Spinal cord (tissue), 10 donors: ENCODE measurements around the gene AK2. TPM values are rescaled to one million over a fixed set of nuclear protein-coding genes. Genes with fewer than 3 reads are reported as not detected.

Experiments used
- DNase-seq, 6 donors: peaks; one replicate each; pipeline versions ENCODE4 v3.0.0 to v3.0.0-alpha.2; 2013 to 2015; ENCODE audit warnings: low spot score in 6 of 6, low read depth in 4 of 6
- H3K27ac ChIP-seq: one replicate; pipeline ENCODE4 v1.5.1; 2013; ENCODE audit warnings: low read depth, low read length, control low read depth
- H3K27me3 ChIP-seq: one replicate; pipeline ENCODE4 v1.6.1; 2013; ENCODE audit warnings: low read length; ENCODE audit not compliant: control insufficient read depth, insufficient read depth
- H3K36me3 ChIP-seq: one replicate; pipeline ENCODE4 v1.6.1; 2013; ENCODE audit warnings: low read length; ENCODE audit not compliant: control insufficient read depth, insufficient read depth
- H3K4me1 ChIP-seq: one replicate; pipeline ENCODE4 v1.6.1; 2013; ENCODE audit warnings: low read length; ENCODE audit not compliant: control insufficient read depth, insufficient read depth
- H3K4me3 ChIP-seq: one replicate; pipeline ENCODE4 v1.5.1; 2013; ENCODE audit warnings: low read depth, low read length, control low read depth
- H3K9me3 ChIP-seq: one replicate; pipeline ENCODE4 v1.6.1; 2013; ENCODE audit warnings: low read length; ENCODE audit not compliant: control insufficient read depth, insufficient read depth
- whole genome bisulfite sequencing: methylation state at CpG from one replicate; pipeline ENCODE4 v1.1.5; 2013; ENCODE audit warnings: missing lambda C conversion rate; ENCODE audit not compliant: insufficient coverage; 5-methylcytosine and 5-hydroxymethylcytosine counted together
- long read RNA-seq, 4 donors: transcript quantifications; one replicate each; lab custom pipeline, GENCODE V29; 2026
- polyA plus RNA-seq, 2 donors: library from polyadenylated mRNA; unstranded; fragments of 120-200 nt; gene quantifications; one replicate each; pipeline ENCODE4 v1.2.1, GENCODE V29; 2013; ENCODE audit not compliant: insufficient read length in 2 of 2
- total RNA-seq, 2 donors: library from RNA; depleted of rRNA in 1 of 2; stranded (reverse); fragments of 120-200 nt in 1 of 2; fragments of >200 nt in 1 of 2; gene quantifications; one replicate each; pipeline versions ENCODE4 v1.2.3 to v1.2.4, GENCODE V29; 2013 to 2014
- donor health status: healthy.

AK2 gene
- total RNA-seq = 100 to 1,000 TPM in 1 of 2 donors, 10 to 100 TPM in 1; 57.1 to 135 TPM
- 100 to 1,000 TPM; 110 to 126 TPM for polyA plus RNA-seq
- long read RNA-seq, donor 1, transcript AK2-201 (6 exons, 1,021 nt) = major isoform, 26 of 64 reads
- long read RNA-seq, donor 1, transcript AK2-202 (7 exons, 3,586 nt) = minor isoform, 7 of 64 reads
- long read RNA-seq, donor 1, transcript AK2-212 (7 exons, 886 nt) = minor isoform, 6 of 64 reads
- long read RNA-seq, donor 1, partial matches to known transcripts = 25 of 64 reads
- long read RNA-seq, donor 1, other reads (novel, unspliced or antisense) = 0 of 64 reads
- long read RNA-seq, donor 2, transcript AK2-201 (6 exons, 1,021 nt) = major isoform, 8 of 16 reads
- long read RNA-seq, donor 2, partial matches to known transcripts = 0 of 16 reads
- long read RNA-seq, donor 2, other reads (novel, unspliced or antisense) = 0 of 16 reads
- long read RNA-seq, donor 3, transcript AK2-201 (6 exons, 1,021 nt) = major isoform, 13 of 20 reads
- long read RNA-seq, donor 3, partial matches to known transcripts = 0 of 20 reads
- long read RNA-seq, donor 3, other reads (novel, unspliced or antisense) = 0 of 20 reads
- long read RNA-seq, donor 4, transcript AK2-201 (6 exons, 1,021 nt) = major isoform, 54 of 149 reads
- long read RNA-seq, donor 4, transcript AK2-202 (7 exons, 3,586 nt) = minor isoform, 33 of 149 reads
- long read RNA-seq, donor 4, partial matches to known transcripts = 56 of 149 reads
- long read RNA-seq, donor 4, other reads (novel, unspliced or antisense) = 0 of 149 reads

DNA sequence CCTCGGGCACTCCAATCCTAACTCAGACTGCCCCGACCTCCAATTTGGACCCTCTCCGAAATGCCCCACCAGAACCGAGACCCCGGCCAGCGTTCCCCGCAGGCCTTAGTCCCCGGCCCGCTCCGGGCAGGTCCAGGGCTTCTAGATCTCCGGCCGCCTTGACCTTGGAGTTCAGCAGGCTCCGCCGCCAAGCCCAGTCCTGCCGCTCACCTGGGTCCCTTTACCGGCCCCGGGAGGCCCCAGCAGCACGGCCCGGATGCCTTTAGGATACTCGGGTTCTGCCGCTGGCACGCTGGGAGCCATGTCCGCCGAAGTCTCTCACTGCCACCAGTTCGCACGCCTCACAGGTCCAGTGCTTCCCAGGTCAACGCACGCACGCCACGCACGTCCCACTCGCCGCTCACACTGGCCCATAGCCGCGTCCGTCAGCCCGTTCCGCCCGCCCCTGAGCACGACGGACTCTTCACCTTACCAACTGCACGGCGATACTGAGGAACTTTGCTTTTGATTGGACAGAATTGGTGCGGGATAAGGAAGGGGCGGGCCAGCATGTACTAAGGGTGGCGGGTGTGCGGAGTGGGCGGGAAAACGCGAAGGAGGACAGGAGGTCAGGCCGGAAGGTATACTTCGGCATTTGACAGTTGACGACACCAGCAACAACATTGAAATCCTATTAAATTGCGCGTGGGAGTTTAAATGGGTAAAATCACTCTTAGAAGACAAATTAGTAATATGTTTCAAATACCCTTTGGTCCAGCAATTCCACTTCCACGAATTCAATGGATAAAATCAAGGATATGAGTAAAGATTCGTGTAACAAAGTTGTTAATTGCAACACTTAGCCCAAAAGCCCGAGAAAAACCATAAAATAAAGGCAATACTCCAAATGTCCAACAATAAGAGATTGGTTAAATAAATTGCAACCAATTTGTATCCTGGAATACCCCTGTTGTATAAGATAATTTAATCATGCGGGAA is at the start of gene AK2:
Gene AK2 (minus strand): TSS at position 358 of the 978 bp plus-strand sequence. CDS start 55 bp downstream, at position 303.
- Histone ChIP-seq H3K36me3 (no peaks in the 10 kb centered on the region), H3K9me3 (no peaks in the 10 kb centered on the region), H3K4me3 (peak within 1 kb of the TSS; percentile 97), H3K27me3 (no peaks in the 10 kb centered on the region), H3K27ac (peak within 1 kb of the TSS; percentile 47), H3K4me1 (peaks cover 10% of the 10 kb centered on the region)
- 3% methylated on average over 41 of the region's 59 CpGs for WGBS
- peak; percentile 89 to 99 (median 93) for DNase-seq

- H3K27ac ChIP-seq = no peak overlapping the region
- no peaks in the 10 kb centered on the region for H3K9me3 ChIP-seq
- peak in 5 of 6 donors; percentile 69 to 95 (median 71) for DNase-seq
- no peak overlapping the region for H3K4me3 ChIP-seq
- H3K27me3 ChIP-seq = no peaks in the 10 kb centered on the region
- H3K36me3 ChIP-seq = no peaks in the 10 kb centered on the region
- 22% methylated on average over 12 of the region's 12 CpGs for WGBS
- peaks cover 30% of the 10 kb centered on the region for H3K4me1 ChIP-seq
These were observed 49.7 kb upstream of the AK2 start for GRCh38 chr1:33086384-33086850.

DNA sequence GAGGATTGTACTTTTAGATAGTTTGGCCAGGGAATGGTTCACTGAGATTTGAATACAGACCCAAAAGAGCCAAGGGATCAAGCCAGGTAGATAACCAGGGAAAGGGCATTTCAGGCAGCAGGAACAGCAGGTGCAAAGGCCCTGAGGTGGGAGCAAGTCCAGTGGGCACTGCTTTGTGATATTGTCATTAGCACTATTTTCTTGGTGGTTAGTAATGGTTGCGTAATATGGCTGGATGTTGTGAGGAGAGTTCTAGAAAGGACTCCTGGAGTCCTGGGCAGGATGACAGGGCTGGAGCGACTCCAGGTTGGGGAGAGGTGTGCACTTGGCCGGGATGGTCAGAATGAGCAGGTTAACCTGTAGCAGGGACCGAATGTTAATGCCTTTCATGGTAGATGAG is 48.6 kb upstream of the AK2 start:
- Histone ChIP-seq H3K27ac (no peak overlapping the region), H3K36me3 (no peaks in the 10 kb centered on the region), H3K27me3 (peaks cover 2% of the 10 kb centered on the region), H3K9me3 (no peaks in the 10 kb centered on the region), H3K4me3 (no peak overlapping the region), H3K4me1 (peaks cover 34% of the 10 kb centered on the region)
- DNase-seq = no peak
- WGBS = 90% methylated on average over 4 of the region's 4 CpGs

GRCh38 chr1:33082575-33083108 is 46.0 kb upstream of the AK2 start:
- no peaks in the 10 kb centered on the region for H3K9me3 ChIP-seq
- H3K36me3 ChIP-seq = no peaks in the 10 kb centered on the region
- H3K27me3 ChIP-seq = peaks cover 2% of the 10 kb centered on the region
- peak overlapping the region; percentile 79 for H3K4me3 ChIP-seq
- DNase-seq = peak in 1 of 6 donors; percentile 82
- 46% methylated on average over 5 of the region's 6 CpGs for WGBS
- no peak overlapping the region for H3K27ac ChIP-seq
- peaks cover 34% of the 10 kb centered on the region for H3K4me1 ChIP-seq

DNA sequence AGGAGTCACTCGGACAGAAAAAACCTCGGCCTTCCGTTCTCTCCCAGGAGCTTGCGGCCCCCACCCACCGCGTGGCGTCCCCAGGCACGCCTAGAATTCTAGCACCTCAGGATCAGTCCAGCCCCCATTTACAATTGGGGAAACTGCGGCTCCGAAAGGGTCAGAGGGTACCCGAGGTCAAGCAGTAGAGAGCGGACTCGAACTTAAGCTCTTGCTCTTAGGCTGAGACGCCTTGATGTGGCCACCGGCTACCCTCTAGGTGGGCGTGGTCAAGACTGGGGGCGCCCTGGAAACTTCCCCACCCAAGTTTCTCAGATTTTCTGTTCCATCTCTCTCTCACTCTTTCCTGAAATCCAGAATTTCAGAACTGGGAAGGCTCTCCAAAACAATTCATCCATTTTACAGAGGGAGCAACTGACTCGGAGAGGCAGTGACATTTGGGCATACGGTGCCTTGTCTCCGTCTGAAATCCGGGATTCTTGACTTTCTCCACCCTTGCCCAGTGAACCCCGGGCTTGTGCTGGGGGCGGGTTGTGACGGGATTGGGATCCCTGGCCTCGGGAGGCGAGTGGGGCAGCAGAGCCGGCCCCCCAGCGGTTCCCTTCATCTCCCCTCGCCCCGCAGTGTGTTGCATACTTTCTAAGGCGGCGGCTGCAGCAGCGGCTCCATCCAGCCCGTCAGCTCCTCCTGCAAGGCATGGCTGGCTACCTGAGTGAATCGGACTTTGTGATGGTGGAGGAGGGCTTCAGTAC is 45.0 kb upstream of the AK2 start:
- peaks cover 34% of the 10 kb centered on the region for H3K4me1 ChIP-seq
- peak overlapping the region; percentile 79 for H3K4me3 ChIP-seq
- DNase-seq = peak in 1 of 6 donors; percentile 47
- H3K36me3 ChIP-seq = no peaks in the 10 kb centered on the region
- no peak overlapping the region for H3K27ac ChIP-seq
- 4% methylated on average over 35 of the region's 35 CpGs for WGBS
- H3K27me3 ChIP-seq = peaks cover 2% of the 10 kb centered on the region
- no peaks in the 10 kb centered on the region for H3K9me3 ChIP-seq

DNA sequence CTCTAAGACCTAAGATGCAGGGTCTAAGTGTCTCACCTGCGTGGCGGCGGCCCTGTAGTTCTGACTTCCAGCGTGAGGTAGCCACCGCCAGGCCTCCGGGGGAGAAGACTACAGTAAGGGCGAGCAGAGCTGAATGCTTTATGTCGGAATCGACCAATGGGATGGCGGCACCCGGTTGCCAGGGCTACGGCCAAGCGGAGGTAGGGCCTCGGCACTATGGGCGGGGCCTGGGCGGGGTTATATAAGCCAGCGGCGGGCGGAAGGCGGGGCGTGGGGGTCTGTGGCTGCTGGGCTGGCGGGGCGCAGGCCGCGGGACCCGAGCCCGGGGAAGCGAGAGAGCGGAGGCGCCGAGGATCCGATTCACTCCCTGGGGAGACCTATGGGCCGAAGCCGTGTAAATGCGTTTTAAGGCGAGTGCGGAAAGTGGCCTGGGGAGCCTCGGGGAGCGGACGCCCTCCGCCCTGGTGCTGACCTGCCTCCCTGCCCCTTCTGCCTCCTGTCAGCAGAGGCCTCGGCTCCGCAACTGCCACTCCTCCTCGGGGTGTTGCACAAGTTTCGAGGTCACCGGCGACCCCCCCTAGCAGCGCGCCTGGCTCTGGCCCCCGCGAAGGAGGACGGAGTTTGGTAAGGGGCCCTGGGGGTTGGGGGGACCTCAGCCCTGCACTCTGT is 44.3 kb upstream of the AK2 start, which contains the start of gene AZIN2:
Gene AZIN2 (plus strand): TSS at position 269 of the 669 bp plus-strand sequence. CDS start 1,097 bp downstream, outside the sequence.
- peak; percentile 84 to 99 (median 90) for DNase-seq
- Histone ChIP-seq H3K36me3 (no peaks in the 10 kb centered on the region), H3K27ac (no peak within 1 kb of the TSS), H3K4me3 (peak within 1 kb of the TSS; percentile 79), H3K9me3 (no peaks in the 10 kb centered on the region), H3K4me1 (peaks cover 28% of the 10 kb centered on the region), H3K27me3 (peaks cover 2% of the 10 kb centered on the region)
- 0% methylated on average over 45 of the region's 52 CpGs for WGBS

GRCh38 chr1:33080373-33080772 is 43.7 kb upstream of the AK2 start:
- Histone ChIP-seq H3K9me3 (no peaks in the 10 kb centered on the region), H3K4me1 (peaks cover 22% of the 10 kb centered on the region), H3K27me3 (peaks cover 2% of the 10 kb centered on the region), H3K27ac (no peak overlapping the region), H3K4me3 (peak overlapping the region; percentile 79), H3K36me3 (no peaks in the 10 kb centered on the region)
- 73% methylated on average over 4 of the region's 6 CpGs for WGBS
- no peak for DNase-seq

DNA sequence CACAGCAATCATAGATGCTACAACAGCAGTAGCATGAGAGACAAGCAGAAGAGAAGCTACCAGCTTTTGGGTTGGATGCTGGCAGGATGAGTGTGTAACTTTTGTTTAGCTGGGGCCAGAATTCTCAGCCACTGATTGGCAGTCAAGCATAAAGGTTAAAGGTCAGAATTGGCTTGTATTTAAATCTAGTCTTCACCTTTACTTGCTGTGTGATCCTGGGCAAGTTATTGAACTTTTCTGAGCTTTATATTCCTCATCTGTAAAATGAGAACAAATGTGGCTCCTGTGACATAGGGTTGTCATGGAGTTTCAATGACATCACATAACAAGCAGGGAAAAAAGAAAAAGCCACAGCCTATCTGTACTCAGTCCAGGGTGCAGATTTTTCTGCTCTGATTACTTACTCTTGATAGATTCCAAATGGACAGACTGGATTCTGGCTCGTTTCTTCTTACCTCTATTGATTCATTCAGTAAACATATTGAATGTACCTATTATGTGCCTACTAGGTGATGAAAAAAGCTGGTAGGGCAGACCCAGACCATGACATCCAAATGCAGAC is 41.4 kb upstream of the AK2 start:
- no peak overlapping the region for H3K27ac ChIP-seq

More for the DNA sequence above, 41.4 kb upstream of the AK2 start:
- Histone ChIP-seq H3K27me3 (peaks cover 2% of the 10 kb centered on the region), H3K4me1 (peaks cover 30% of the 10 kb centered on the region), H3K4me3 (no peak overlapping the region), H3K9me3 (no peaks in the 10 kb centered on the region), H3K36me3 (no peaks in the 10 kb centered on the region)
- DNase-seq = peak in 1 of 6 donors; percentile 49
- no CpG with 5 or more reads among the region's 1 CpG for WGBS
